ENCODE results near the gene AFDN. TPM values are rescaled to one million over a fixed set of nuclear protein-coding genes. Genes with fewer than 3 reads are reported as not detected.

AFDN gene
- total and polyA plus RNA-seq, 2 of the 8 experiments (the other 6 are each of a cell fraction or from before 2014, with no cell fraction given) = 53.4 to 192 TPM

DNA sequence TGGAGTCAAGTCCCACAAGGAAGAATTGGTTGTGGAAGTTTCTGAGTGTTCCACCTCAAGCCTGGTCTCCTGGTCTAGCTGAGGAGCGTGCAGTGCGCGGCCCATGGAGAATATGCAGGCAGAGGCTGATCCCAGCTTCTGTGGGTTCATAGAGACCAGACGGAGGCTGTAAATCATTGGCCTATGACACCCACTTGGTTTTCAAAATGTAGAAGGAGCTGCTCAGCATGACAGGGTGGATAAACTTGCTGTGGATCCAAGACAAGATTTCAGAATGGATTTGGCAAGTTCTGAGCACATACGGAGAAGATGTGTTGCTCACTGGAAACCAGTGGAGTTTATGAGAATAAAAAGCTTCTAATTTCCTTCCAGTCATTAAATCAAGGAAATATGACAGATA lies 171.5 kb downstream of the AFDN start:
- H3K56ac ChIP-seq (replicated peaks; ENCODE audit: insufficient read length, low read depth, low read length) = no peak overlapping the region
- peak overlapping the region; percentile 61; the same call in 1 of the 2 replicates for H2BK20ac ChIP-seq (ENCODE audit: low read length)
- no peak overlapping the region for H3K23ac ChIP-seq (ENCODE audit: insufficient read length)
- H3K36me3 ChIP-seq (ENCODE audit: control insufficient read depth in 2 of 4, insufficient read depth in 4 of 4, low read length in 3 of 4) = no peaks in the 10 kb centered on the region
- H3K27ac ChIP-seq (ENCODE audit: low read depth, low read length) = no peak overlapping the region
- 97% methylated on average over 5 of the region's 5 CpGs; no CpG with 5 or more reads in 1 of the 2 experiments for WGBS, 2 experiments (ENCODE audit: extremely low coverage in 1 of 2, insufficient coverage in 1 of 2, insufficient read length in 1 of 2, insufficient replicate concordance in 2 of 2, low coverage in 1 of 2, low lambda C conversion rate in 2 of 2, missing lambda C conversion rate in 1 of 2)
- no peak overlapping the region for H2BK12ac ChIP-seq (ENCODE audit: low read depth, low read length)
- H3K4me3 ChIP-seq (ENCODE audit: extremely low read depth in 1 of 4, insufficient read depth in 2 of 4, low read depth in 3 of 4, low read length in 4 of 4) = no peak overlapping the region
- FAIRE-seq (no peak), DNase-seq (ENCODE audit: low read depth in 1 of 2, low spot score in 2 of 2) (peak in 1 of 2 experiments; percentile 16)
- POLR2A ChIA-PET (ENCODE audit: partially characterized antibody) = interaction anchor here (1.2 kb wide), 1 partner anchor 34 kb away, joined by 3 read pairs; no protein-coding TSS in a partner anchor
- no peak overlapping the region for H4K8ac ChIP-seq (ENCODE audit: extremely low read depth, insufficient read depth, low read length)
- H3K79me1 ChIP-seq (ENCODE audit: low read depth, low read length) = no peaks in the 10 kb centered on the region
- no peak overlapping the region for H3K9ac ChIP-seq (replicated peaks in 1 of 4; ENCODE audit: extremely low read depth in 1 of 4, low read depth in 3 of 4, low read length in 3 of 4)
- H3K4me1 ChIP-seq (replicated peaks in 1 of 4; ENCODE audit: control insufficient read depth in 3 of 4, insufficient read depth in 4 of 4, low read length in 3 of 4) = peaks cover 0 to 13% (median 3%) of the 10 kb centered on the region in 4 experiments; a peak in 6 of 7 replicates
- no peaks in the 10 kb centered on the region for H3K23me2 ChIP-seq (ENCODE audit: low read depth, low read length)
- no peaks in the 10 kb centered on the region for H3K27me3 ChIP-seq (replicated peaks in 1 of 4; ENCODE audit: control insufficient read depth in 3 of 4, extremely low read depth in 1 of 4, insufficient read depth in 3 of 4, low read length in 3 of 4)
- peak overlapping the region; percentile 24 for H2BK120ac ChIP-seq (replicated peaks; ENCODE audit: low read depth, low read length)
- no peaks in the 10 kb centered on the region for H3K79me2 ChIP-seq (ENCODE audit: control insufficient read depth in 1 of 2, insufficient read depth in 2 of 2, low read length in 2 of 2)
- H4K20me1 ChIP-seq (replicated peaks in 1 of 2; ENCODE audit: control insufficient read depth in 1 of 2, insufficient read depth in 2 of 2, low read length in 2 of 2) = no peaks in the 10 kb centered on the region
- H3K4ac ChIP-seq (replicated peaks; ENCODE audit: insufficient read length, low read depth, low read length) = no peak overlapping the region
- no peak overlapping the region for H3K14ac ChIP-seq (ENCODE audit: insufficient read length)
- peak overlapping the region; percentile 75 for H4K91ac ChIP-seq (replicated peaks; ENCODE audit: insufficient read length, low read length)
- H4K5ac ChIP-seq (ENCODE audit: insufficient read length, low read depth, low read length) = no peak overlapping the region
- no peak overlapping the region for H2AFZ ChIP-seq (ENCODE audit: low read length)
- no peaks in the 10 kb centered on the region; a peak in 1 of 4 replicates for H3K9me3 ChIP-seq (ENCODE audit: insufficient read depth in 2 of 2, low read depth in 1 of 2, low read length in 1 of 2)
- H3K4me2 ChIP-seq (ENCODE audit: insufficient read depth in 1 of 2, low read depth in 2 of 2, low read length in 2 of 2) = no peak overlapping the region
- H2BK15ac ChIP-seq (ENCODE audit: low read length) = no peak overlapping the region
- H2BK5ac ChIP-seq (ENCODE audit: low read depth, low read length) = no peak overlapping the region
- CTCF ChIA-PET (ENCODE audit: partially characterized antibody) = interaction anchor here (0.6 to 2.8 kb wide), 3 partner anchors 15 to 135 kb away, joined by 5 to 10 read pairs (median 6); no protein-coding TSS in a partner anchor
- H2AK5ac ChIP-seq (ENCODE audit: low read depth, low read length) = no peak overlapping the region
- no peak overlapping the region for H3K18ac ChIP-seq (ENCODE audit: extremely low read depth, low read length)
- TF ChIP-seq HDAC2 (IDR thresholded peaks at IDR 0.05; ENCODE audit: borderline replicate concordance in 1 of 2, low read depth in 2 of 2, low read length in 2 of 2) = no peak

Measured in H1 (cell line).